GM12878 (cell line): Measurements from ENCODE around the gene STRIP2. TPM values are rescaled to one million over a fixed set of nuclear protein-coding genes. Genes with fewer than 3 reads are reported as not detected.
"Not testable (repeated sequence)": the region's sequence is repeated elsewhere in the genome, so short reads cannot be mapped to it uniquely, and the experiment has no call there.

Experiments used
- ATAC-seq: fragments of 200-7000 bp; cut with Tn5 transposase; 3 replicates; pipeline ENCODE4 v1.9.1; 2020; ENCODE audit warnings: mild to moderate bottlenecking, moderate library complexity
- BruUV-seq: library from RNA; stranded (reverse); fragments of 400-500 nt; replicated peaks from 2 replicates; lab custom pipeline; 2021; lab: Mats Ljungman, UMichigan
- CTCF ChIA-PET: fragments of 300-600 bp; sonication (Branson Sonifier 250); formaldehyde crosslinking; extraction: SDS; loops from one replicate; lab custom pipeline; 2021; ENCODE audit warnings: inconsistent platforms; lab: Yijun Ruan, JAX
- POLR2A ChIA-PET: fragments of 350-600 bp; formaldehyde crosslinking; extraction: SDS; loops from one replicate; lab custom pipeline; 2021; ENCODE audit warnings: inconsistent platforms; lab: Charles Lee
- RAD21 ChIA-PET: fragments of 300-600 bp; sonication (Branson Sonifier 250); formaldehyde crosslinking; loops from one replicate; lab custom pipeline; 2023; ENCODE audit warnings: antibody characterized with exemption; ENCODE audit not compliant: unreplicated experiment; lab: Charles Lee
- SMC1A ChIA-PET: fragments of 300-600 bp; sonication (Branson Sonifier 250); formaldehyde crosslinking; loops from one replicate; lab custom pipeline; 2023; ENCODE audit not compliant: unreplicated experiment, uncharacterized antibody; lab: Charles Lee
- DNase-seq: peaks from one replicate; pipeline ENCODE4 v3.0.0-alpha.2; 2011; ENCODE audit warnings: low read depth, low spot score
- FAIRE-seq: peaks from 3 replicates; lab custom pipeline; 2011; peaks lifted over from hg19 to GRCh38; lab: Jason Lieb, UNC
- H2AFZ ChIP-seq: 2 replicates; pipeline ENCODE4 v1.6.0; 2011; ENCODE audit warnings: low read depth, low read length, control low read depth; ENCODE audit not compliant: control insufficient read depth
- H3K27ac ChIP-seq: 2 replicates; pipeline ENCODE4 v1.5.1; 2011; ENCODE audit warnings: control low read depth; ENCODE audit not compliant: control insufficient read depth, insufficient read depth
- H3K27me3 ChIP-seq, 2 experiments: replicated peaks in 1 of 2; 2 replicates each; pipeline versions ENCODE4 v1.6.0 to v1.6.1; 2011; ENCODE audit warnings: low read length in 1 of 2; ENCODE audit not compliant: control insufficient read depth in 2 of 2, insufficient read depth in 2 of 2
- H3K36me3 ChIP-seq, 2 experiments: 2 replicates each; pipeline ENCODE4 v1.5.1; 2011; ENCODE audit warnings: low read length in 1 of 2; ENCODE audit not compliant: control insufficient read depth in 2 of 2, insufficient read depth in 2 of 2
- H3K4me1 ChIP-seq: 2 replicates; pipeline ENCODE4 v1.6.1; 2011; ENCODE audit warnings: mild to moderate bottlenecking, low read length, moderate library complexity, mixed read lengths; ENCODE audit not compliant: control insufficient read depth, insufficient read depth
- H3K4me2 ChIP-seq: 2 replicates; pipeline ENCODE4 v1.6.0; 2011; ENCODE audit warnings: control low read depth; ENCODE audit not compliant: control insufficient read depth, insufficient read depth
- H3K4me3 ChIP-seq: fragments of 200-600 bp; sonication (generic); 2 replicates; pipeline ENCODE4 v1.5.1; 2016
- H3K79me2 ChIP-seq: 2 replicates; pipeline ENCODE4 v1.6.0; 2011; ENCODE audit warnings: low read length; ENCODE audit not compliant: control insufficient read depth, insufficient read depth
- H3K9ac ChIP-seq: 2 replicates; pipeline ENCODE4 v1.8.0; 2011; ENCODE audit warnings: low read length, control low read depth, mixed read lengths; ENCODE audit not compliant: control insufficient read depth, insufficient read depth
- H3K9me3 ChIP-seq: replicated peaks from 3 replicates; pipeline ENCODE4 v1.5.1; 2011; ENCODE audit warnings: mild to moderate bottlenecking, low read length; ENCODE audit not compliant: control insufficient read depth, insufficient read depth
- H4K20me1 ChIP-seq: 2 replicates; pipeline ENCODE4 v1.6.0; 2011; ENCODE audit not compliant: control insufficient read depth, insufficient read depth
- EP300 ChIP-seq, 2 experiments: fragments of 150-350 bp in 1 of 2; IDR thresholded peaks; 2 replicates each; pipeline ENCODE4 v1.6.1; 2011 to 2012; ENCODE audit warnings: low read depth in 2 of 2, low read length in 2 of 2, borderline replicate concordance in 1 of 2, improper control_type of control experiment in 1 of 2, inconsistent platforms in 1 of 2; ENCODE audit not compliant: control insufficient read depth in 1 of 2
- FOXM1 ChIP-seq: IDR thresholded peaks from 2 replicates; pipeline ENCODE4 v1.6.1; 2012; ENCODE audit warnings: low read depth, mild to moderate bottlenecking, inconsistent platforms, low read length, moderate library complexity
- IKZF2 ChIP-seq, 2 experiments: fragments of 450-650 bp; IDR thresholded peaks; 2 replicates each; pipeline ENCODE4 v1.6.1; 2017; ENCODE audit warnings: mild to moderate bottlenecking in 2 of 2, moderate library complexity in 2 of 2
- LARP7 ChIP-seq: fragments of 450-650 bp; IDR thresholded peaks from 2 replicates; pipeline ENCODE4 v1.6.1; 2017; ENCODE audit warnings: mild to moderate bottlenecking
- POLR2AphosphoS2 ChIP-seq: IDR thresholded peaks from 2 replicates; pipeline ENCODE4 v1.6.1; 2011; ENCODE audit warnings: low read depth, mild to moderate bottlenecking, low read length, improper control_type of control experiment, moderate library complexity
- WGBS: methylation state at CpG from one replicate; pipeline ENCODE4 v1.1.6; 2016; ENCODE audit warnings: low lambda C conversion rate; ENCODE audit not compliant: insufficient replicate concordance, insufficient coverage; ENCODE audit errors: missing lambda C conversion rate; 5-methylcytosine and 5-hydroxymethylcytosine counted together
- in situ Hi-C: fragments of 300-500 bp; cut with MboI; formaldehyde crosslinking; loops from 9 replicates; pipeline ENCODE4 v1.14.3; 2018; ENCODE audit warnings: mixed read lengths
- intact Hi-C: fragments of 100-400 bp; cut with micrococcal nuclease; formaldehyde crosslinking; loops from one replicate; pipeline ENCODE4 v1.14.2; 2022; ENCODE audit not compliant: unreplicated experiment
- polyA plus RNA-seq, 11 experiments: library from polyadenylated mRNA; depleted of rRNA in 4 of 11; unstranded in 6 of 11; stranded (reverse) in 5 of 11; fragments of >200 nt; fragmentation: Nextera tagmentation in 4 of 11; fragmentation: Illumina TruSeq in 1 of 11; extraction: Ambion mirVana in 4 of 11; extraction: Trizol in 1 of 11; gene quantifications; 1 replicate in 1 of 11; 2 replicates in 10 of 11; pipeline versions ENCODE4 v1.2.1 to v1.2.3, GENCODE V29; 2011 to 2016; ENCODE audit warnings: inconsistent platforms in 2 of 11, missing spikeins in 2 of 11, low read depth in 1 of 11
- total RNA-seq, 4 experiments: library from RNA; depleted of rRNA in 3 of 4; stranded (reverse); fragments of >200 nt in 3 of 4; fragmentation: Illumina TruSeq in 1 of 4; extraction: Trizol in 1 of 4; gene quantifications; 2 replicates each; pipeline versions ENCODE4 v1.2.1 to v1.2.3, GENCODE V29; 2013 to 2021

The STRIP2 gene
- total and polyA plus RNA-seq, 10 of the 15 experiments (the other 5 are each of a cell fraction or from before 2014, with no cell fraction given), result 0.48 to 5.8 (median 1.8) TPM

GRCh38 chr7:129470411-129470810 is 36.2 kb downstream of the STRIP2 start:
- Histone ChIP-seq H3K4me1 (no peaks in the 10 kb centered on the region), H3K79me2 (no peaks in the 10 kb centered on the region), H3K9ac (no peak overlapping the region), H3K4me2 (no peak overlapping the region), H3K4me3 (no peak overlapping the region), H2AFZ (no peak overlapping the region), H3K27me3 (no peaks in the 10 kb centered on the region), H3K27ac (no peak overlapping the region), H3K9me3 (no peaks in the 10 kb centered on the region), H4K20me1 (no peaks in the 10 kb centered on the region), H3K36me3 (no peaks in the 10 kb centered on the region)
- FAIRE-seq, result no peak
- no peak for TF ChIP-seq POLR2AphosphoS2
- BruUV-seq, result no TSS peak
- ChIA-PET SMC1A (interaction anchor here (0.9 to 11.7 kb wide), 12 partner anchors 17 to 252 kb away, joined by 3 to 165 read pairs (median 6); partner anchors contain the start of gene STRIP2), CTCF (interaction anchor here (0.9 to 9.1 kb wide), 15 partner anchors 14 to 540 kb away, joined by 3 to 134 read pairs (median 5); no protein-coding TSS in a partner anchor), POLR2A (interaction anchor here (1.4 kb wide), 1 partner anchor 68 kb away, joined by 4 read pairs; no protein-coding TSS in a partner anchor), RAD21 (interaction anchor here (0.9 to 7.0 kb wide), 10 partner anchors 8 to 252 kb away, joined by 3 to 90 read pairs (median 13); partner anchors contain the start of gene STRIP2)
- WGBS, result 100% methylated on average over 1 of the region's 1 CpG
- intact Hi-C loops (loop anchor here (10.0 kb wide), 1 partner anchor 354 kb away; no protein-coding TSS in a partner anchor), in situ Hi-C loops (no loop called here)
- DNase-seq, result no peak
- ATAC-seq, result no peak

- FAIRE-seq (no peak), DNase-seq (no peak), ATAC-seq (no peak)
- no peak for TF ChIP-seq EP300 (IDR thresholded peaks at IDR 0.05; ENCODE audit: borderline replicate concordance in 1 of 2, control insufficient read depth in 1 of 2, low read depth in 2 of 2, low read length in 2 of 2)
- TF ChIP-seq IKZF2 (IDR thresholded peaks at IDR 0.05), result no peak
- no peak for TF ChIP-seq LARP7
- no peak for TF ChIP-seq FOXM1
- no peak overlapping the region for H3K4me2 ChIP-seq
- ChIA-PET POLR2A (interaction anchor here (1.0 to 1.4 kb wide), 2 partner anchors 19 to 103 kb away, joined by 3 to 5 read pairs; no protein-coding TSS in a partner anchor), CTCF (interaction anchor here (0.6 to 9.1 kb wide), 37 partner anchors 9 to 539 kb away, joined by 3 to 134 read pairs (median 5); partner anchors contain the start of gene STRIP2), SMC1A (interaction anchor here (0.8 to 11.7 kb wide), 24 partner anchors 8 to 258 kb away, joined by 3 to 165 read pairs (median 4); partner anchors contain the start of gene STRIP2), RAD21 (interaction anchor here (0.5 to 7.0 kb wide), 25 partner anchors 19 to 540 kb away, joined by 3 to 90 read pairs (median 4); no protein-coding TSS in a partner anchor)
- in situ Hi-C loops (no loop called here), intact Hi-C loops (loop anchor here (10.0 kb wide), 1 partner anchor 353 kb away; no protein-coding TSS in a partner anchor)
- no peaks in the 10 kb centered on the region for H4K20me1 ChIP-seq
- no peak overlapping the region for H3K4me3 ChIP-seq
- no peaks in the 10 kb centered on the region for H3K36me3 ChIP-seq
- BruUV-seq, result no TSS peak
- H2AFZ ChIP-seq, result no peak overlapping the region
- no peaks in the 10 kb centered on the region for H3K9me3 ChIP-seq
- no peak overlapping the region for H3K9ac ChIP-seq
- no peaks in the 10 kb centered on the region for H3K79me2 ChIP-seq
- H3K4me1 ChIP-seq, result no peaks in the 10 kb centered on the region
- H3K27ac ChIP-seq, result no peak overlapping the region
- no peaks in the 10 kb centered on the region for H3K27me3 ChIP-seq
Measured at GRCh38 chr7:129471402-129471827, 37.2 kb downstream of the STRIP2 start.

GRCh38 chr7:129475931-129476330 is 41.7 kb downstream of the STRIP2 start:
- CTCF ChIA-PET, in situ Hi-C loops: not testable (repeated sequence)

More at GRCh38 chr7:129475931-129476330, 41.7 kb downstream of the STRIP2 start:
- H3K36me3 ChIP-seq, H3K27ac ChIP-seq, H3K9me3 ChIP-seq, H3K27me3 ChIP-seq, DNase-seq, H2AFZ ChIP-seq, H3K9ac ChIP-seq, H3K4me2 ChIP-seq, H3K79me2 ChIP-seq, BruUV-seq, POLR2A ChIA-PET, H4K20me1 ChIP-seq, H3K4me1 ChIP-seq, RAD21 ChIA-PET, ATAC-seq, SMC1A ChIA-PET, H3K4me3 ChIP-seq, FAIRE-seq: not testable (repeated sequence)
- WGBS, result 96% methylated on average over 8 of the region's 27 CpGs
- intact Hi-C loops, result loop anchor here (10.0 kb wide), 1 partner anchor 349 kb away; no protein-coding TSS in a partner anchor
